ENCODE results near the gene GFER. TPM values are rescaled to one million over a fixed set of nuclear protein-coding genes. Genes with fewer than 3 reads are reported as not detected.

GFER gene
- total RNA-seq, 1 experiment from 2014 or later, result 43.5 TPM

DNA sequence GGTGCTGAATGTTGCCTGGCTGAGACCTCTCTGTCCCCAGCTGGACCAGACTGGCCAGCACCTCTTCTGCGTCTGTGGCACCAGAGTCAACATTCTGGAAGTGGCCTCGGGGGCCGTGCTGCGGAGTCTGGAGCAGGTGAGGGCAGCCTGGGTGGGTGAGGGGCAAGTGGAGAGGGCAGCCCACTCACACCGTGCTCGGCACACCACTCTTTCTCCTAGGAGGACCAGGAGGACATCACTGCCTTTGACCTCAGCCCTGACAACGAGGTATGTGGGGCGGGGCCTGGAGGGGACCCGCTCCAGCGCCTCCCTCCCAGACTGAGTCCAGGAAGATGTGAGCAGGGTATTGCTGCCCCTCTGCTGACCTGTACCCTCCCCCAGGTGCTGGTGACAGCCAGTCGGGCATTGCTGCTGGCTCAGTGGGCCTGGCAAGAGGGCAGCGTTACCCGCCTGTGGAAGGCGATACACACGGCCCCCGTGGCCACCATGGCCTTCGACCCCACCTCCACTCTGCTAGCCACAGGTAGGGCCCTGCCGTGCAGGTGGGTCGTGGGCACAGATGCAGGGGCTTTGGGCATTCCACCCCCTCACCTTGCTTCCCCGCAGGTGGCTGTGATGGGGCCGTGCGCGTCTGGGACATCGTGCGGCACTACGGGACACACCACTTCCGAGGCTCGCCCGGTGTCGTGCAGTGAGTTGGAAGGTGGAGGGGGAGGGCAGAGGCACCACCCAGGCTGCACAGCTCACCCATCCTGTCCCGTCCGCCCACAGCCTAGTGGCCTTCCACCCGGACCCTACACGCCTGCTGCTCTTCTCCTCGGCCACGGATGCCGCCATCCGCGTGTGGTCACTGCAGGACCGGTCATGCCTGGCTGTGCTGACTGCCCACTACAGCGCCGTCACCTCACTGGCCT, 9.6 kb upstream of the GFER start:
- DNase-seq, result no peak
- Mint-ChIP-seq H3K4me3 (ENCODE audit: low read depth, unreplicated experiment) (peak overlapping the region; percentile 8), H3K9me3 (ENCODE audit: low read depth, unreplicated experiment) (no peaks in the 10 kb centered on the region), H3K27me3 (ENCODE audit: unreplicated experiment) (no peaks in the 10 kb centered on the region), H3K27ac (ENCODE audit: unreplicated experiment) (no peak overlapping the region), H3K36me3 (ENCODE audit: insufficient read depth, unreplicated experiment) (peaks cover 67% of the 10 kb centered on the region), H3K4me1 (ENCODE audit: low read depth, unreplicated experiment) (peaks cover 15% of the 10 kb centered on the region)
- CTCF ChIA-PET, result no interaction called here
- BruUV-seq (replicated peaks), result TSS peak; percentile 8
- TF ChIP-seq, protein P1, sequence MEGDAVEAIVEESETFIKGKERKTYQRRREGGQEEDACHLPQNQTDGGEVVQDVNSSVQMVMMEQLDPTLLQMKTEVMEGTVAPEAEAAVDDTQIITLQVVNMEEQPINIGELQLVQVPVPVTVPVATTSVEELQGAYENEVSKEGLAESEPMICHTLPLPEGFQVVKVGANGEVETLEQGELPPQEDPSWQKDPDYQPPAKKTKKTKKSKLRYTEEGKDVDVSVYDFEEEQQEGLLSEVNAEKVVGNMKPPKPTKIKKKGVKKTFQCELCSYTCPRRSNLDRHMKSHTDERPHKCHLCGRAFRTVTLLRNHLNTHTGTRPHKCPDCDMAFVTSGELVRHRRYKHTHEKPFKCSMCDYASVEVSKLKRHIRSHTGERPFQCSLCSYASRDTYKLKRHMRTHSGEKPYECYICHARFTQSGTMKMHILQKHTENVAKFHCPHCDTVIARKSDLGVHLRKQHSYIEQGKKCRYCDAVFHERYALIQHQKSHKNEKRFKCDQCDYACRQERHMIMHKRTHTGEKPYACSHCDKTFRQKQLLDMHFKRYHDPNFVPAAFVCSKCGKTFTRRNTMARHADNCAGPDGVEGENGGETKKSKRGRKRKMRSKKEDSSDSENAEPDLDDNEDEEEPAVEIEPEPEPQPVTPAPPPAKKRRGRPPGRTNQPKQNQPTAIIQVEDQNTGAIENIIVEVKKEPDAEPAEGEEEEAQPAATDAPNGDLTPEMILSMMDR (IDR thresholded peaks at IDR 0.05; ENCODE audit: unreplicated experiment), result no peak
- intact Hi-C loops (cut with micrococcal nuclease; ENCODE audit: unreplicated experiment), result no loop called here

GRCh38 chr16:1975432-1976215, 8.4 kb upstream of the GFER start:
- BruUV-seq (replicated peaks), result no TSS peak
- H3K4me1 Mint-ChIP-seq (ENCODE audit: low read depth, unreplicated experiment), result peaks cover 17% of the 10 kb centered on the region
- H3K27ac Mint-ChIP-seq (ENCODE audit: unreplicated experiment), result no peak overlapping the region
- H3K36me3 Mint-ChIP-seq (ENCODE audit: insufficient read depth, unreplicated experiment), result peaks cover 80% of the 10 kb centered on the region
- intact Hi-C loops (cut with micrococcal nuclease; ENCODE audit: unreplicated experiment), result no loop called here
- no peaks in the 10 kb centered on the region for H3K9me3 Mint-ChIP-seq (ENCODE audit: low read depth, unreplicated experiment)
- H3K4me3 Mint-ChIP-seq (ENCODE audit: low read depth, unreplicated experiment), result peak overlapping the region; percentile 34
- DNase-seq, result no peak
- CTCF ChIA-PET, result no interaction called here
- TF ChIP-seq, protein P1 (IDR thresholded peaks at IDR 0.05; ENCODE audit: unreplicated experiment), result no peak
- no peaks in the 10 kb centered on the region for H3K27me3 Mint-ChIP-seq (ENCODE audit: unreplicated experiment)

GRCh38 chr16:1976216-1976520, 7.8 kb upstream of the GFER start:
- Mint-ChIP-seq H3K36me3 (ENCODE audit: insufficient read depth, unreplicated experiment) (peaks cover 80% of the 10 kb centered on the region), H3K27ac (ENCODE audit: unreplicated experiment) (no peak overlapping the region), H3K9me3 (ENCODE audit: low read depth, unreplicated experiment) (no peaks in the 10 kb centered on the region), H3K4me1 (ENCODE audit: low read depth, unreplicated experiment) (peaks cover 22% of the 10 kb centered on the region), H3K27me3 (ENCODE audit: unreplicated experiment) (no peaks in the 10 kb centered on the region), H3K4me3 (ENCODE audit: low read depth, unreplicated experiment) (peak overlapping the region; percentile 34)
- BruUV-seq (replicated peaks), result no TSS peak
- CTCF ChIA-PET, result no interaction called here
- DNase-seq, result no peak
- intact Hi-C loops (cut with micrococcal nuclease; ENCODE audit: unreplicated experiment), result no loop called here
- TF ChIP-seq, protein P1 (IDR thresholded peaks at IDR 0.05; ENCODE audit: unreplicated experiment), result no peak

- H3K27me3 Mint-ChIP-seq (ENCODE audit: unreplicated experiment), result no peaks in the 10 kb centered on the region
- CTCF ChIA-PET, result interaction anchor here (0.6 kb wide), 1 partner anchor 25 kb away, joined by 3 read pairs; no protein-coding TSS in a partner anchor
- no peak for DNase-seq
- BruUV-seq (replicated peaks), result no TSS peak
- intact Hi-C loops (cut with micrococcal nuclease; ENCODE audit: unreplicated experiment), result no loop called here
- peaks cover 80% of the 10 kb centered on the region for H3K36me3 Mint-ChIP-seq (ENCODE audit: insufficient read depth, unreplicated experiment)
- H3K27ac Mint-ChIP-seq (ENCODE audit: unreplicated experiment), result no peak overlapping the region
- H3K9me3 Mint-ChIP-seq (ENCODE audit: low read depth, unreplicated experiment), result no peaks in the 10 kb centered on the region
- peak overlapping the region; percentile 15 for H3K4me3 Mint-ChIP-seq (ENCODE audit: low read depth, unreplicated experiment)
- TF ChIP-seq, protein P1 (IDR thresholded peaks at IDR 0.05; ENCODE audit: unreplicated experiment), result no peak
- H3K4me1 Mint-ChIP-seq (ENCODE audit: low read depth, unreplicated experiment), result peaks cover 33% of the 10 kb centered on the region
Measured at GRCh38 chr16:1976951-1977874, 6.8 kb upstream of the GFER start.
